HCT116 (cell line): ENCODE results near the gene TNFRSF12A. TPM values are rescaled to one million over a fixed set of nuclear protein-coding genes. Genes with fewer than 3 reads are reported as not detected.

ENCODE experiments used
- ATAC-seq: fragments of 200-7000 bp; cut with Tn5 transposase; 2 replicates; pipeline ENCODE4 v1.9.1; 2020; ENCODE audit warnings: mild to moderate bottlenecking, moderate library complexity
- BruUV-seq: library from RNA; stranded (reverse); fragments of 400-500 nt; replicated peaks from 2 replicates; lab custom pipeline; 2021; lab: Mats Ljungman, UMichigan
- CTCF ChIA-PET: fragments of 300-600 bp; sonication (Branson Sonifier 250); formaldehyde crosslinking; loops from one replicate; lab custom pipeline; 2021; ENCODE audit warnings: antibody characterized with exemption; lab: Charles Lee
- POLR2A ChIA-PET: fragments of 300-600, 350-600 bp; sonication (Branson Sonifier 250); formaldehyde crosslinking; loops from one replicate; lab custom pipeline; 2021; ENCODE audit warnings: antibody characterized with exemption; lab: Charles Lee
- RAD21 ChIA-PET, 2 experiments: fragments of 300-600 bp; sonication (Branson Sonifier 250); formaldehyde crosslinking; loops; one replicate each; lab custom pipeline; 2023; ENCODE audit warnings: low total read pairs in 2 of 2; ENCODE audit not compliant: uncharacterized antibody in 2 of 2, unreplicated experiment in 2 of 2, low non-redundant PET in 1 of 2; lab: Charles Lee
- DNase-seq: peaks from one replicate; pipeline ENCODE4 v3.0.0-alpha.2; 2010; ENCODE audit warnings: low read depth, low spot score
- H2AFZ ChIP-seq: fragments of 200-600 bp; shearing (Covaris generic), sonication (generic); 2 replicates; pipeline ENCODE4 v1.6.1; 2017; ENCODE audit warnings: low read depth, mixed run types, mixed read lengths, antibody characterized with exemption, low read length; ENCODE audit not compliant: poor library complexity, severe bottlenecking
- H3K27ac ChIP-seq: 2 replicates; pipeline ENCODE4 v1.5.1; 2012; ENCODE audit warnings: low read depth, low read length
- H3K27me3 ChIP-seq: fragments of 200-600 bp; sonication (generic); 2 replicates; pipeline ENCODE4 v1.6.1; 2016; ENCODE audit warnings: mixed run types, low read length, mixed read lengths; ENCODE audit not compliant: insufficient read depth
- H3K36me3 ChIP-seq, 2 experiments: fragments of 200-500 bp in 1 of 2; fragments of 200-600 bp in 1 of 2; sonication (Bioruptor generic) in 1 of 2; sonication (generic) in 1 of 2; 2 replicates each; pipeline versions ENCODE4 v1.5.1 to v1.6.1; 2014 to 2016; ENCODE audit warnings: low read length in 2 of 2, inconsistent platforms in 1 of 2, mixed read lengths in 1 of 2, mixed run types in 1 of 2; ENCODE audit not compliant: insufficient read depth in 2 of 2, control insufficient read depth in 1 of 2
- H3K4me1 ChIP-seq, 2 experiments: fragments of 200-600 bp in 1 of 2; sonication (generic) in 1 of 2; 2 replicates each; pipeline versions ENCODE4 v1.5.1 to v1.6.1; 2012 to 2017; ENCODE audit warnings: low read length in 2 of 2, inconsistent platforms in 1 of 2, mild to moderate bottlenecking in 1 of 2, mixed read lengths in 1 of 2, mixed run types in 1 of 2, moderate library complexity in 1 of 2; ENCODE audit not compliant: insufficient read depth in 2 of 2, control insufficient read depth in 1 of 2
- H3K4me2 ChIP-seq: fragments of 200-600 bp; sonication (generic); 2 replicates; pipeline ENCODE4 v1.6.1; 2017; ENCODE audit warnings: mixed run types, low read length, mixed read lengths
- H3K4me3 ChIP-seq, 2 experiments: fragments of 200-600 bp in 1 of 2; sonication (generic) in 1 of 2; replicated peaks in 1 of 2; 2 replicates each; pipeline ENCODE4 v1.5.1; 2011 to 2016; ENCODE audit warnings: low read length in 2 of 2, control low read depth in 1 of 2, low read depth in 1 of 2, mild to moderate bottlenecking in 1 of 2, mixed read lengths in 1 of 2, mixed run types in 1 of 2
- H3K79me2 ChIP-seq: fragments of 200-600 bp; sonication (generic); 2 replicates; pipeline ENCODE4 v1.6.1; 2017; ENCODE audit warnings: mild to moderate bottlenecking, mixed run types, low read length, moderate library complexity, mixed read lengths; ENCODE audit not compliant: insufficient read depth
- H3K9ac ChIP-seq: fragments of 200-600 bp; sonication (generic); 2 replicates; pipeline ENCODE4 v1.6.1; 2016; ENCODE audit warnings: low read length, mixed read lengths
- H3K9me2 ChIP-seq: fragments of 200-600 bp; sonication (generic), shearing (Covaris generic); 2 replicates; pipeline ENCODE4 v1.6.1; 2017; ENCODE audit warnings: mixed run types, mild to moderate bottlenecking, moderate library complexity; ENCODE audit not compliant: insufficient read depth
- H3K9me3 ChIP-seq, 2 experiments: fragments of 200-500 bp in 1 of 2; fragments of 200-600 bp in 1 of 2; sonication (Bioruptor generic) in 1 of 2; sonication (generic) in 1 of 2; 2 replicates each; pipeline ENCODE4 v1.6.1; 2014 to 2017; ENCODE audit warnings: low read length in 2 of 2, mixed read lengths in 2 of 2, inconsistent platforms in 1 of 2, low read depth in 1 of 2, mild to moderate bottlenecking in 1 of 2, mixed run types in 1 of 2, moderate library complexity in 1 of 2; ENCODE audit not compliant: control insufficient read depth in 1 of 2, insufficient read depth in 1 of 2
- H4K20me1 ChIP-seq: fragments of 200-600 bp; sonication (generic), shearing (Covaris generic); 2 replicates; pipeline ENCODE4 v1.6.1; 2017; ENCODE audit warnings: mixed run types, mild to moderate bottlenecking, moderate library complexity; ENCODE audit not compliant: insufficient read depth
- CEBPB ChIP-seq: IDR thresholded peaks from 2 replicates; pipeline ENCODE4 v1.6.1; 2012; ENCODE audit warnings: low read depth
- EGR1 ChIP-seq: IDR thresholded peaks from 2 replicates; pipeline ENCODE4 v1.6.1; 2012; ENCODE audit warnings: low read depth
- EZH2 ChIP-seq: fragments of 200-600 bp; sonication (generic); IDR thresholded peaks from 2 replicates; pipeline ENCODE4 v1.6.1; 2017; ENCODE audit warnings: antibody characterized with exemption, mixed run types
- EZH2phosphoT487 ChIP-seq: fragments of 200-600 bp; IDR thresholded peaks from 2 replicates; pipeline ENCODE4 v1.6.1; 2018; ENCODE audit warnings: antibody characterized with exemption, borderline replicate concordance
- RAD21 ChIP-seq: IDR thresholded peaks from 2 replicates; pipeline ENCODE4 v1.6.1; 2012; ENCODE audit warnings: low read depth, mild to moderate bottlenecking
- SP1 ChIP-seq: IDR thresholded peaks from 2 replicates; pipeline ENCODE4 v1.6.1; 2012; ENCODE audit warnings: low read depth
- YY1 ChIP-seq: IDR thresholded peaks from 2 replicates; pipeline ENCODE4 v1.6.1; 2011; ENCODE audit warnings: low read length, low read depth, moderate library complexity, mild to moderate bottlenecking; ENCODE audit not compliant: insufficient replicate concordance; ENCODE audit errors: extremely low read depth
- ZFX ChIP-seq: fragments of 450-650 bp; IDR thresholded peaks from 2 replicates; pipeline ENCODE4 v1.6.1; 2017
- ZNF274 ChIP-seq: fragments of 200-500 bp; sonication (Bioruptor generic); IDR thresholded peaks from 2 replicates; pipeline ENCODE4 v1.6.1; 2014; ENCODE audit warnings: mild to moderate bottlenecking, low read depth, low read length, inconsistent platforms
- intact Hi-C: fragments of 100-400 bp; cut with micrococcal nuclease; formaldehyde crosslinking; loops from 2 replicates; pipeline ENCODE4 v1.10.0; 2022
- total RNA-seq: library from RNA; stranded (reverse); gene quantifications from one replicate; pipeline ENCODE4 v1.2.1, GENCODE V29; 2021; ENCODE audit not compliant: unreplicated experiment
- TF ChIP-seq, protein P1 (sequence below): IDR thresholded peaks from 2 replicates; pipeline ENCODE4 v1.6.1; 2012; ENCODE audit warnings: low read depth
- TF ChIP-seq, protein P2 (sequence below): IDR thresholded peaks from 2 replicates; pipeline ENCODE4 v1.6.1; 2011; ENCODE audit warnings: mild to moderate bottlenecking, low read length, moderate library complexity; ENCODE audit not compliant: insufficient replicate concordance; ENCODE audit errors: extremely low read depth

Gene TNFRSF12A
- total RNA-seq, 1 experiment from 2014 or later: 188 TPM

DNA sequence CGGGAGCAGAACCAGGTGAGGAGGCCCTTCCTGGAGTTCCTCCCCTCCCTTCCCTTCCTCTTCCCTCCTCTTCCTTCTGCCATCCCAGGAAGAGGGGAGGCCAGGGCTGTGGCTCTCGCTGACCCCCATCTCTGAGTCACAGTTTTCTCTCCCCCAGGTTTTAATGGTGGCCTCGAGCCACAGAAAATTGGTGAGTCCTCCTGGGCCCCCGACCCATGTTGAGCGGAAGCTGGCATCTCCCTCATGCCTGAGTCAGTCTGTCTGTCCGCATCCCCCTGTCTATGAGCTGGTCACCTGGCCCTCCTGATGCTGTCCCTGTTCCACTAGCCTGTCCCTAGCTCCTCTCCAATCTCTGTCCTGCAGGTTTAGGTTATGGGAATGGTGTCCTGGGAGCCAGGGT is 20.2 kb upstream of the TNFRSF12A start:
- Histone ChIP-seq H3K4me3 (no peak overlapping the region), H3K9me3 (no peaks in the 10 kb centered on the region), H3K4me1 (peaks cover 2 to 15% of the 10 kb centered on the region in 2 experiments; a peak in 3 of 4 replicates), H3K27me3 (no peaks in the 10 kb centered on the region), H3K79me2 (no peaks in the 10 kb centered on the region), H3K27ac (no peak overlapping the region), H3K9ac (no peak overlapping the region), H3K4me2 (no peak overlapping the region), H2AFZ (no peak overlapping the region), H3K9me2 (no peaks in the 10 kb centered on the region), H3K36me3 (no peaks in the 10 kb centered on the region), H4K20me1 (no peaks in the 10 kb centered on the region)
- ChIA-PET POLR2A (interaction anchor here (0.5 to 11.4 kb wide), 2 partner anchors 11 to 22 kb away, joined by 4 to 188 read pairs; partner anchors contain the start of genes CLDN6, HCFC1R1, THOC6 and TNFRSF12A), CTCF (no interaction called here), RAD21 (no interaction called here)
- no TSS peak for BruUV-seq
- no peak for DNase-seq
- intact Hi-C loops: no loop called here
- no peak for TF ChIP-seq ZNF274
- no peak for ATAC-seq

DNA sequence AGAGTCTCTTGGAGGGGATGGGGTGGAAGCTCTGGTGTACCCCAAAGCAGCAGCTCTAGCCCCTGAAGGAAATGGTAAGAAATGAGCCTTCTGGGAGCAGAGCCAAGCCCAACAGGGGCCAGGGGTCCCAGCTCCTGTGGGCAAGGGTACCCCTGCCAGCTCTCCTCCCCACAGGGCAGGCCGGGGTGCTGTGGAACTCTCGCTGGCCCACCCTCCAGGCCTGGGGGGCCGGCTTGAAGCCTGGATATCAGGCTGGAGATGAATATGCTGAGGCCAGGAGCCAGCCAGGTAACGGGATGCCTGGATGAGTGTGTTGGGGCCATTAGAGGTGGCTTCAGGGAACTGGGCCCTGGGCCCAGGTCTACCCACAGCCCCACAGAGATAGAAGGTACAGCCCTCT is 19.6 kb upstream of the TNFRSF12A start:
- H3K27ac ChIP-seq: no peak overlapping the region
- no peaks in the 10 kb centered on the region for H3K79me2 ChIP-seq
- BruUV-seq: no TSS peak
- H3K9me2 ChIP-seq: no peaks in the 10 kb centered on the region
- H3K9me3 ChIP-seq: no peaks in the 10 kb centered on the region
- ChIA-PET POLR2A (interaction anchor here (11.4 kb wide), 1 partner anchor 21 kb away, joined by 188 read pairs; the partner anchor contains the start of genes CLDN6, HCFC1R1, THOC6 and TNFRSF12A), CTCF (interaction anchor here (1.3 kb wide), 1 partner anchor 27 kb away, joined by 6 read pairs; no protein-coding TSS in a partner anchor)
- H2AFZ ChIP-seq: no peak overlapping the region
- intact Hi-C loops: no loop called here
- no peak for ATAC-seq
- no peaks in the 10 kb centered on the region for H4K20me1 ChIP-seq
- H3K36me3 ChIP-seq: no peaks in the 10 kb centered on the region
- no peak overlapping the region for H3K4me3 ChIP-seq
- no peaks in the 10 kb centered on the region for H3K27me3 ChIP-seq
- TF ChIP-seq CEBPB (no peak), EZH2phosphoT487 (no peak), EGR1 (no peak), YY1 (no peak), EZH2 (no peak), SP1 (no peak), ZFX (no peak), ZNF274 (no peak), RAD21 (no peak)
- TF ChIP-seq, protein P1, sequence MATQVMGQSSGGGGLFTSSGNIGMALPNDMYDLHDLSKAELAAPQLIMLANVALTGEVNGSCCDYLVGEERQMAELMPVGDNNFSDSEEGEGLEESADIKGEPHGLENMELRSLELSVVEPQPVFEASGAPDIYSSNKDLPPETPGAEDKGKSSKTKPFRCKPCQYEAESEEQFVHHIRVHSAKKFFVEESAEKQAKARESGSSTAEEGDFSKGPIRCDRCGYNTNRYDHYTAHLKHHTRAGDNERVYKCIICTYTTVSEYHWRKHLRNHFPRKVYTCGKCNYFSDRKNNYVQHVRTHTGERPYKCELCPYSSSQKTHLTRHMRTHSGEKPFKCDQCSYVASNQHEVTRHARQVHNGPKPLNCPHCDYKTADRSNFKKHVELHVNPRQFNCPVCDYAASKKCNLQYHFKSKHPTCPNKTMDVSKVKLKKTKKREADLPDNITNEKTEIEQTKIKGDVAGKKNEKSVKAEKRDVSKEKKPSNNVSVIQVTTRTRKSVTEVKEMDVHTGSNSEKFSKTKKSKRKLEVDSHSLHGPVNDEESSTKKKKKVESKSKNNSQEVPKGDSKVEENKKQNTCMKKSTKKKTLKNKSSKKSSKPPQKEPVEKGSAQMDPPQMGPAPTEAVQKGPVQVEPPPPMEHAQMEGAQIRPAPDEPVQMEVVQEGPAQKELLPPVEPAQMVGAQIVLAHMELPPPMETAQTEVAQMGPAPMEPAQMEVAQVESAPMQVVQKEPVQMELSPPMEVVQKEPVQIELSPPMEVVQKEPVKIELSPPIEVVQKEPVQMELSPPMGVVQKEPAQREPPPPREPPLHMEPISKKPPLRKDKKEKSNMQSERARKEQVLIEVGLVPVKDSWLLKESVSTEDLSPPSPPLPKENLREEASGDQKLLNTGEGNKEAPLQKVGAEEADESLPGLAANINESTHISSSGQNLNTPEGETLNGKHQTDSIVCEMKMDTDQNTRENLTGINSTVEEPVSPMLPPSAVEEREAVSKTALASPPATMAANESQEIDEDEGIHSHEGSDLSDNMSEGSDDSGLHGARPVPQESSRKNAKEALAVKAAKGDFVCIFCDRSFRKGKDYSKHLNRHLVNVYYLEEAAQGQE: no peak
- TF ChIP-seq, protein P2, sequence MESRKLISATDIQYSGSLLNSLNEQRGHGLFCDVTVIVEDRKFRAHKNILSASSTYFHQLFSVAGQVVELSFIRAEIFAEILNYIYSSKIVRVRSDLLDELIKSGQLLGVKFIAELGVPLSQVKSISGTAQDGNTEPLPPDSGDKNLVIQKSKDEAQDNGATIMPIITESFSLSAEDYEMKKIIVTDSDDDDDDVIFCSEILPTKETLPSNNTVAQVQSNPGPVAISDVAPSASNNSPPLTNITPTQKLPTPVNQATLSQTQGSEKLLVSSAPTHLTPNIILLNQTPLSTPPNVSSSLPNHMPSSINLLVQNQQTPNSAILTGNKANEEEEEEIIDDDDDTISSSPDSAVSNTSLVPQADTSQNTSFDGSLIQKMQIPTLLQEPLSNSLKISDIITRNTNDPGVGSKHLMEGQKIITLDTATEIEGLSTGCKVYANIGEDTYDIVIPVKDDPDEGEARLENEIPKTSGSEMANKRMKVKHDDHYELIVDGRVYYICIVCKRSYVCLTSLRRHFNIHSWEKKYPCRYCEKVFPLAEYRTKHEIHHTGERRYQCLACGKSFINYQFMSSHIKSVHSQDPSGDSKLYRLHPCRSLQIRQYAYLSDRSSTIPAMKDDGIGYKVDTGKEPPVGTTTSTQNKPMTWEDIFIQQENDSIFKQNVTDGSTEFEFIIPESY: no peak
- TF ChIP-seq, all 23 proteins: peak for 0
- Histone ChIP-seq H3K9ac (no peak overlapping the region), H3K4me2 (no peak overlapping the region), H3K4me1 (peaks cover 3 to 17% of the 10 kb centered on the region in 2 experiments; a peak in 3 of 4 replicates)
- RAD21 ChIA-PET: no interaction called here
- DNase-seq: no peak
